Cardiac muscle cell (in vitro differentiated cells and primary cell): ENCODE results near the gene HECW1. TPM values are rescaled to one million over a fixed set of nuclear protein-coding genes. Genes with fewer than 3 reads are reported as not detected.

Experiments
- DNase-seq, 2 donors: peaks; one replicate each; pipeline versions ENCODE4 v3.0.0 to v3.0.0-alpha.2; 2010 to 2017; ENCODE audit warnings: low read depth in 1 of 2, low spot score in 1 of 2
- H3K27ac ChIP-seq: fragments of 200-600 bp; sonication (generic); 2 replicates; pipeline ENCODE4 v1.5.1; 2016
- H3K27me3 ChIP-seq: fragments of 200-600 bp; sonication (generic); 2 replicates; pipeline ENCODE4 v1.6.0; 2016; ENCODE audit warnings: control low read depth
- H3K36me3 ChIP-seq: fragments of 200-600 bp; sonication (generic); 2 replicates; pipeline ENCODE4 v1.5.1; 2016; ENCODE audit warnings: control low read depth
- H3K4me1 ChIP-seq: fragments of 200-600 bp; sonication (generic); 2 replicates; pipeline ENCODE4 v1.8.1; 2017; ENCODE audit warnings: low read depth, mild to moderate bottlenecking, mixed run types
- H3K4me3 ChIP-seq: fragments of 200-600 bp; sonication (generic); 2 replicates; pipeline ENCODE4 v1.5.1; 2016; ENCODE audit warnings: mild to moderate bottlenecking
- H3K9me3 ChIP-seq: fragments of 200-600 bp; sonication (generic); 2 replicates; pipeline ENCODE4 v1.5.1; 2017; ENCODE audit warnings: low read depth, mild to moderate bottlenecking, control low read depth
- CTCF ChIP-seq: IDR thresholded peaks from 2 replicates; pipeline ENCODE4 v1.5.1; 2012; ENCODE audit warnings: low read depth, mild to moderate bottlenecking, low read length
- polyA plus RNA-seq: library from polyadenylated mRNA; unstranded; fragments of >200 nt; fragmentation: Nextera tagmentation; extraction: Ambion mirVana; gene quantifications from 2 replicates; pipeline ENCODE4 v1.2.1, GENCODE V29; 2016
- total RNA-seq: library from RNA; depleted of rRNA; stranded (reverse); fragments of >200 nt; gene quantifications from 2 replicates; pipeline ENCODE4 v1.2.3, GENCODE V29; 2016

Gene HECW1
- total and polyA plus RNA-seq, 2 experiments from 2014 or later = 0.06 to 0.13 TPM

- TF ChIP-seq CTCF = no peak
- H3K4me1 ChIP-seq = no peaks in the 10 kb centered on the region
- H3K27ac ChIP-seq = no peak overlapping the region
- H3K4me3 ChIP-seq = peak overlapping the region; percentile 46
- H3K9me3 ChIP-seq = no peaks in the 10 kb centered on the region
- DNase-seq = no peak
- peaks cover 96% of the 10 kb centered on the region for H3K27me3 ChIP-seq
- H3K36me3 ChIP-seq = no peaks in the 10 kb centered on the region
Observed at GRCh38 chr7:43113622-43114457, 1.4 kb downstream of the HECW1 start.

- Histone ChIP-seq H3K27ac (no peak overlapping the region), H3K9me3 (no peaks in the 10 kb centered on the region), H3K36me3 (no peaks in the 10 kb centered on the region), H3K4me3 (no peak overlapping the region), H3K4me1 (no peaks in the 10 kb centered on the region), H3K27me3 (peaks cover 100% of the 10 kb centered on the region)
- no peak for TF ChIP-seq CTCF
- no peak for DNase-seq
Observed at GRCh38 chr7:43114458-43114780, 2.0 kb downstream of the HECW1 start.

GRCh38 chr7:43116451-43116850, 4.0 kb downstream of the HECW1 start:
- Histone ChIP-seq H3K27ac (no peak overlapping the region), H3K4me3 (no peak overlapping the region), H3K36me3 (no peaks in the 10 kb centered on the region), H3K9me3 (no peaks in the 10 kb centered on the region), H3K4me1 (no peaks in the 10 kb centered on the region), H3K27me3 (peaks cover 89% of the 10 kb centered on the region)
- DNase-seq = no peak
- TF ChIP-seq CTCF = no peak

DNA sequence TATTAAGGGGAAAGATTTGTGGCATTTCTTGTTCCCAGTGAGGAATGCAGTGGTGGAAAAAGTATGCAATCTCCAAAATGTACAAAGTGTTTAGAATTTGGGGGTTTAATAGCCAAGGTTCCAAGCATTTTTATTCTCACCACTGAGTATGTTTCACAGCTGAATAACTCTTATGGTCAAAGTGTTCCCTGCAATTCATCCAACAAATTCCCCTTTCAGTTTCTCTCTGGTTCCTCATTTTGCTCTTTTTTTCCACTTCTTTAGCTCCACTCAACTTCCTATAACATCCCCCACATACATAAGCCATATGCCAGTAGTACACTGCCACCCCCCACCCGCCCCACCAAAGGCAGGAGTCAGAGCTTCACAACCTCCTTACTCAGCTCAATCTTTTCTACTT, 4.6 kb downstream of the HECW1 start:
- Histone ChIP-seq H3K4me1 (no peaks in the 10 kb centered on the region), H3K9me3 (no peaks in the 10 kb centered on the region), H3K4me3 (no peak overlapping the region), H3K27ac (no peak overlapping the region), H3K36me3 (no peaks in the 10 kb centered on the region), H3K27me3 (peaks cover 83% of the 10 kb centered on the region)
- peak in 1 of 2 donors; percentile 15 for DNase-seq
- TF ChIP-seq CTCF = no peak

DNA sequence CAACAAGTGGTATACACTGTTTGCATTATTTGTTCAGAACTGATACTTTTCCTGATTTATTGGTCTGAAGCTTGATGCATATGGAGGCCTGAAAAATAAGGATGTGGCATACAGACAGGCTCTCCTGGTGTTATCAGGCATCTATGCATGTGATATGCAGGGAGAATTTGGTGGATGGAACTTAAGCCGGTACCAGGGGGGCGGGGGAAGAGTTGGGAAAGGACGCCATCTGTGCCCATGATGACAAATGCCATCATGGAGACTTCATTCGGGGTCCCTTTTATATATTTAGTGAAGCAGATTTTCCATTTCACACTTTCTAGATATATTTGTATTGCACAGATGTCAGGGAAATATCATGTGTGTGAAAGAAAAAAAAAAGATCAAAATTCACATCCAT, 5.4 kb downstream of the HECW1 start:
- DNase-seq = no peak
- Histone ChIP-seq H3K4me1 (no peaks in the 10 kb centered on the region), H3K9me3 (no peaks in the 10 kb centered on the region), H3K36me3 (no peaks in the 10 kb centered on the region), H3K4me3 (no peak overlapping the region), H3K27ac (no peak overlapping the region), H3K27me3 (peaks cover 75% of the 10 kb centered on the region)
- TF ChIP-seq CTCF = no peak
